HG02588 (cell line): ENCODE measurements around the gene COL8A1.
A peak's percentile ranks its signal among the peaks of the same experiment; 100 is the strongest.

Experiments used
- ATAC-seq: cut with Tn5 transposase; IDR thresholded peaks from one replicate; pipeline ENCODE4 v1.9.1; 2021; ENCODE audit warnings: mild to moderate bottlenecking, moderate library complexity; ENCODE audit not compliant: unreplicated experiment

COL8A1 gene

DNA sequence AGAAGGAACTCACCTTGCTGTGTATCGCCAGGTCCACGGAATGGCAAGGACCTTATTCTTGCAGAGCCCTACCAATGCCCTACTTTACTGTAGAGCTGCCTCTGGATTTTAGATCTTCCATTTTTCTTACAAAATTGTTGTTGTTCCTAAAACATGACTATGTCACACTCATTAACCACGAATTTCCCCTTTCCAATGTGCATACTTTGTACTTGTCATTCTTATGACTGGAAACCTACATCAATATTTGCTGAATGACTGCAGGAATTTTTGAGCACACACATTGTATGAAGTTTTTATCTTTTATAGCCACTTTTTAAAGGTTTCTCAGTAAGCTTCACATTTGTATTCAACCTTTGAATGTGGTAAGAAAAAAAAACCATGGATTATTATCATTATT is 143.4 kb downstream of the COL8A1 start:
- no peak for ATAC-seq

DNA sequence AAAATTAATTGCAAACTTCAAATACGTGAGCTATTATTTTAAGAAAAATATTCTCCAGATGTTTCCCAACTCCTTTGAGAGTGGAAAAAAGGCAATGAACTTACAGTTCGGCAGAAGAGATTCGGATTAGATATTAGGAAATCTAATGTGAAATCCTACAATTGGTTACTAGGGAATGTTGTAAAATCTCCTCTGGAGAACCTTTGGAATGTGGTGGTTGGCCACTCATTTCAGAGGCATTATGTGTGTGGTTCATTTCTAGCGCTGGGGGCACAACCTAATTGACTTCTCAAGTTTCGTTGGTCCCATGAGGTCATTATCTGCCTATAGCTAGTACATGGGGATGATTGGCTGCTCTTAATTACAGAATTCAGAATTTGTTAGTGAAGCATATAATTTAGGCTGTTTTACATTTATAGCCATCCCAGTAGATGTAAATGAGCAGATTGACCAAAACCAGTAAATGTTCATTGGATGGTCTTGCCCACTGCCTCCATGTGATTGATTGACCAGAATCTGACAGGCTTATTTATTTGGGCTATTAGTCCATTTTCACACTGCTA is 144.7 kb downstream of the COL8A1 start:
- no peak for ATAC-seq

DNA sequence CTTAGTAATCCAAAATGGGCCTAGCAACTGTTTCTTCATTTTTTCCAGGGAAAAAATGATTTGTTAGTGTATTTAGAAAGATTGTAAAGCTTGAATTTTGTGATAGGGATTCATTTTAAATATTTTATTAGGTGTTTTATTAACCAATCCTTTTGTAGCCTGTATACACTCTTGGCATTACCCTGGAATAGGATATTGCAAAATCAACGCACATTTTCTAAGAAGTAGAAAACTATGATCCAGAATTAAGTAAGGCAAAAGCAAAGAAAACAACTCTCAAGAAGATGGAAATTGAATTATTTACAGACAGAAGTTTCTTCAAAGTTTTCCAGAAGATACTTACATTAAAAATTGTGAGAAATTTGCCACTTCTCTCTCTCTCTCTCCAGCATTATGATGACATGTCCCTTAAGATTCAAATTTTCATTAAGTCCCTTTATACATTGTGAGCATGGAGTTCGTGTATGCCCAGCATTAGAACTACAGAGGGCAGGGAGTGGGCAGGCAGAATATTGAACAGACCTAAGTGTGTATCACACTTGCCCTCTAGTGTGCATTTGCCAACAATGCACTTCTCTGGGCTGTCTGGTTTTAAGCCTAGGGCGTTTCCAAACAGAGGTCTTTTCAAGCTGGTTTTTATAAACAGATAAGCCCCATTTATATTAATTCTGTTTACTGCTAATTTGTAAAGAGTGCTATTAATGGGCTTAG is 150.8 kb downstream of the COL8A1 start:
- peak; percentile 93 for ATAC-seq

DNA sequence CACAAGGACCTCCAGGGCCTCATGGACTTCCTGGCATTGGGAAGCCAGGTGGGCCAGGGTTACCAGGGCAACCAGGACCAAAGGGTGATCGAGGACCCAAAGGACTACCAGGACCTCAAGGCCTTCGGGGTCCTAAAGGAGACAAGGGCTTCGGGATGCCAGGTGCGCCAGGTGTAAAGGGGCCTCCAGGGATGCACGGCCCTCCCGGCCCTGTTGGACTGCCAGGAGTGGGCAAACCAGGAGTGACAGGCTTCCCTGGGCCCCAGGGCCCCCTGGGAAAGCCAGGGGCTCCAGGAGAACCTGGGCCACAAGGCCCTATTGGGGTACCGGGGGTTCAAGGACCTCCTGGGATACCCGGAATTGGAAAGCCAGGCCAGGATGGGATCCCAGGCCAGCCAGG is 156.1 kb downstream of the COL8A1 start:
- no peak for ATAC-seq

DNA sequence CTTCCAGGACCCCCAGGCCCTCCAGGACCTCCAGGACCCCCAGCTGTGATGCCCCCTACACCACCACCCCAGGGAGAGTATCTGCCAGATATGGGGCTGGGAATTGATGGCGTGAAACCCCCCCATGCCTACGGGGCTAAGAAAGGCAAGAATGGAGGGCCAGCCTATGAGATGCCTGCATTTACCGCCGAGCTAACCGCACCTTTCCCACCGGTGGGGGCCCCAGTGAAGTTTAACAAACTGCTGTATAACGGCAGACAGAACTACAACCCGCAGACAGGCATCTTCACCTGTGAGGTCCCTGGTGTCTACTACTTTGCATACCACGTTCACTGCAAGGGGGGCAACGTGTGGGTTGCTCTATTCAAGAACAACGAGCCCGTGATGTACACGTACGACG is 157.2 kb downstream of the COL8A1 start:
- no peak for ATAC-seq

DNA sequence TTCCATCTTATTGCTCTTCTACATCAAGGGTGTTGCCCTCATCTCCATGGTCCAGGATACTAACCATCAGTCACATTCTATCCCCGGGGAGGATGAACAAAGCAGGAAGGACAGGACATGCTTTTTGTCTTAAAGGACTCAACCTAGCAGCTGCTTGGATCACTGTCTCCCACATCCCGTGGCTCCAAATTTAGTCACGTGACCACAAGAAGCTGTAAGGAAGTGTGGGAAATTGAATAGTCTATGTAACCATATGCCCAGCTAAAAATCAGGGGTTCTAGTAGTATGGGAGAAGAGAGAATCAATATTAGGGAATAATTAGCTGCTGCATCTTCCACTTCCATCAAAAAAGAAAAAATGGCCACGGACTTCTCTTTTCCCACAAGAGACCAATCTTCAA is 161.0 kb downstream of the COL8A1 start:
- ATAC-seq = no peak

DNA sequence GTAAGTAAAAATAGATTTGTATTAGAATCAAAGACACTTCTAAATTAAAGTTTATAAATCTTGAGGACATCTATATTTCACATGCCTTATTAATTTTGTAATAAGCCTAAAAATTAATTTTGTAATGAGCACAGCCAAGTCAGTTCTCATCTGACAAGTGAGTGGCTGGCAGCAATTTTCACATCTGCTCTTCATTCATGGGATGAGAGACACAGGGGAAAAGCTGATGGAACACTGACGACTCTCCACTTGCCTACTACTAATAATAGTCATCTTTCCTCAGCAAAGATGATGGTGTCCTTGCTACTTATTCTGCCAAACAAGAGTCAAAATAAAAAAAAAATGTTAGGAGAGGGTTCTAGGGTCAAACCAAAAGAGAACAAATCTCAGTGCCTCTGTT is 164.9 kb downstream of the COL8A1 start:
- ATAC-seq = no peak

DNA sequence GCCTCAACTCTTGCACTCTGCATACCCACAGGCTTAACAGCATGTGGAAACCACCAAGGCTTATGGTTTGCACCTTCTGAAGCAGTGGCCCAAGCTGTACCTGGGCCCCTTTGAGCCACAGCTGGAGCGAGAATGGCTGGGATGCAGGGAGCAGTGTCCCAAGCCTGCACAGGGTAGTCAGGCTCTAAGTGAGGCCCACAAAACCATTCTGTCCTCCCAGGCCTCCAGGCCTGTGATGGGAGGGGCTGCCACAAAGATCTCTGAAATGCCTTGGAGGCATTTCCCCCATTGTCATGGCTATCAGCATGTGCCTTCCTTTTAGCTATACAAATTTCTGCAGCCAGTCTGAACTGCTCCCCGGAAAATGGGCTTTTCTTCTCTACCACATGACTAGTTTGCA is 166.8 kb downstream of the COL8A1 start:
- ATAC-seq = no peak

DNA sequence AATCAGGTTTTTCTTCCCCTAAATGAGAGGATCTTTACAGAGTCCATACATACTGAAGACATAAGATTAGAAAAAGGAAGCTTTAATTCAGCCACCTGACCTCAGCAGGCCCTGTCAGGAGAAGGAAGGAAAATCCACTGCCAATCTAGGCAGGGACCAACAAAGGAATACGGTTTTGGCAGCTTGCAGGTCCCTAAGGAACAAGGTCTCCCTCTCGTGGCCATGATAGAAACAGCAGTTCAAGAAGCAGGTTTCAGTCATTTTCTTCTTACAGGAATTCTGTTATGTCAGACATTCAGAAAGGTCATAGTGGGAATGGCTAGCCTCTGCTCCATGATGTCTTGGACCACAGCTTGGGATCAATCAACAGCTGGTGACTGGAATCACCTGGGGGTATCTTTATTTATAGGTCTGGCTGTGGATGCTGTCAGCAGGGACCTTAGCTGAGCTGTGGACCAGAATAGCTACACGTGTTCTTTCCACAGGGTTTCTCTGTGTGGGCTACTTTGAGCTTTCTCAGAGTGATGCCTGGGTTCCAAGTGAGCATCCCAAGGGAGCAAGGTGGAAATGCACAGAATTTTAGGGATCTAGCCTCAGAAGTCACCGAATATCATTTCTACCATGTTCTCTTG is 169.9 kb downstream of the COL8A1 start:
- ATAC-seq = peak; percentile 70

DNA sequence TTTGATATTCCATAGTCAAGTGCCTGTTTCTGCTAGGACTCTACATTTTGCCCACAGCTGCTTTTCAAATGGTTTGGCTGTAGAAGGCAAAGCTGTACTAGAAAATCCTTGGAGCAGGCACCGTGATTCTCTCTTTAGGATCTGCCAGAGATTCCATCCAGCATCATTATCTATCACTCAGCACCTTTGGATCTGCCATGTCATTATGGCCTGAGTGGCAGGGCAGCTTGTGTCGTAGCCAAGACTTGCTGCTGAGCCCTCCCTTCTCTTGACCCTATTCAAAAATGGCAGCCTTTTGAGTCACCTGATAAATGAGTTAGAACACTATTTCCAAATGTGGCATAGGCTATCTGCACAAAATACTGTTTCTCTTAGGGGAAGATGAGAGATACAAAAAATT is 171.2 kb downstream of the COL8A1 start:
- ATAC-seq = no peak

DNA sequence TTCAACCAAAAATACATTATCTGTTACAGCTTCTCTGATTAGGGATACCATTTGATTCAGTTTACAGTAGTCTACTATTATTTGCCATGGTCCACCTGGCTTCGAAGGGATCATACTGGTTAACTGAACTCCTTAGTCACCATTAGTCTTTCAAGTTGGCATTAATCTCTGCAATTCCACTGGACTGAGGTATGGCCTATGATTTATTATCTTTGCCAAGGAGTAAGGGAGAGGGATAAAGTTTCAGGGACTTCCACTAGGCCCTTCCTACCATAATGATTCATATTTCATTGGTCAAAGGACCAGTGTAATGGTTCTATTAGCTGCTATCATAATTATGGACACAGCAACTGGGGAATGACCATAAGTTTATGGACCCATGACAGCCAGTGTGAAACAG is 172.0 kb downstream of the COL8A1 start:
- no peak for ATAC-seq

DNA sequence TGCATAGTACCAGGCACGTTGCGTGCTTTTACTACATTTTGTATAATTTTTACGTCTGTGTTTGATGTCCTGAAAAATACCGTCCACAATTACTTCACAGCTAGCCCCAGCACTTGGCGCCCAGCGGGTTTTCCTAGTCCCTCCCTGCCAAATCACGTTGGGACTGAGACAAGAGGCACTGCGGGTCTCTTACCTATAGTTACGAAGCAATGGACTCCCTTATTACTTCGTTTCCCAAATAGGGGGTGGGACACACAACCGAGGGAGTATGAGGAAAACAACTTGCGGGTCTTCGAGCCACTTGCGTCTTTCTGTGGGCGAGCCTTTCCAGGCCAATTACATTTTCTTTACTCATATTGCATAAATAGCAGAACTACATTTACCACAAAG is 178.6 kb downstream of the COL8A1 start:
- no peak for ATAC-seq

DNA sequence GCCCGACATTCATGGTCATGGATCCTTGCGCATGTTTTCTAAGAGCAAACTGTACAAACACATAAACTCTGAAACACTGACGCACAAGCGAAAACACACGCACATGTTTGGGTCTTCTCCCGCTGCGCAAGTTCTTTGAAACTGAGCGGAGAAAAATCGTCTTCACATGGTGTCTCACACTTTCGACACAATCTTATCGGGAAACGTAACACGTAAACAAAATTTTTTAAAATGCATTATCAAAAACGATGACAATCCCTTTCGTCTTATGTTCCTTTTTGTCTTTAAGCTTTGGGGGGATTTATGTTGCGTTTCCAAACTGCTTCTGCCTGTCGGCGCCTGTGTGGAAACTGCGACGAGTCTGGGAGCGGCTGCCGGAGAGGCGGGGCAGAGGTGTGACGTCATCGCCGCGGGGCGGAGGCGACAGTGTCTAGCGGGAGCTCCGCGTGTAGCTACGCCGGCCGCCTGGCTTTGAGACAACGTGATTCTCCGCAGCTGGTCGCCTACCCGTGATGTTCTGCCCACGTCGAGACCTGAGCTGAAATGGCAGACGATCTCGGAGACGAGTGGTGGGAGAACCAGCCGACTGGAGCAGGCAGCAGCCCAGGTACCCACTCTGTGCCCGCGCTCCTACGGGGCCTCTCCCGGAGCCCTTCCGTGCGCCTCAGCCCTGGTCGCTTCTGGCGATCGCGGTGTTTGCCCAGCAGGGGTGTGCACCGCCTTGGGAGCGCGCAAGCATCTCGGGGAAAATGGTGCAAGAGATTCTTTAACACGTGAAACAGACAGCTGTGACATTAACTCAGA is 179.2 kb downstream of the COL8A1 start, which contains the start of gene CMSS1:
Gene CMSS1, plus strand, starts transcription at position 426 of the 804 bp plus-strand sequence.
- ATAC-seq = peak; percentile 98

DNA sequence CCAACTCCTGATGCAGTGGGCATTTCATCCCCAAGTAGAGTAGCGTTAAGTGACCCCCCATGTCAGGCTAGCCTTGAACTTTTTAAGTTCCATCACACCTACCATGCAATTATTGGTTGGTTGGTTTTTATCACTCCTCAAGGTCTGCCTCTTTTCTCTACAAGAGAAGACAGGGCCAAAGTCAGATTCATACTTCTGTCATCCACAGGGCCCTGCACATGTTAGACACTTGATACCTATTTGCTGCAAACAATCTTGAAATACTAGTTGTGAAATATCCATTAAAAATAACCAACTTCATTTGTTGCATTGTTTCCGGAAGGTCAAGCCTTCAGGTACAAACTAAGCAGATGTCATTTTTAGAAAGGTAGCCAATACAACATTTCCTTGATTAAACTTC is 180.4 kb downstream of the COL8A1 start:
- ATAC-seq = no peak

DNA sequence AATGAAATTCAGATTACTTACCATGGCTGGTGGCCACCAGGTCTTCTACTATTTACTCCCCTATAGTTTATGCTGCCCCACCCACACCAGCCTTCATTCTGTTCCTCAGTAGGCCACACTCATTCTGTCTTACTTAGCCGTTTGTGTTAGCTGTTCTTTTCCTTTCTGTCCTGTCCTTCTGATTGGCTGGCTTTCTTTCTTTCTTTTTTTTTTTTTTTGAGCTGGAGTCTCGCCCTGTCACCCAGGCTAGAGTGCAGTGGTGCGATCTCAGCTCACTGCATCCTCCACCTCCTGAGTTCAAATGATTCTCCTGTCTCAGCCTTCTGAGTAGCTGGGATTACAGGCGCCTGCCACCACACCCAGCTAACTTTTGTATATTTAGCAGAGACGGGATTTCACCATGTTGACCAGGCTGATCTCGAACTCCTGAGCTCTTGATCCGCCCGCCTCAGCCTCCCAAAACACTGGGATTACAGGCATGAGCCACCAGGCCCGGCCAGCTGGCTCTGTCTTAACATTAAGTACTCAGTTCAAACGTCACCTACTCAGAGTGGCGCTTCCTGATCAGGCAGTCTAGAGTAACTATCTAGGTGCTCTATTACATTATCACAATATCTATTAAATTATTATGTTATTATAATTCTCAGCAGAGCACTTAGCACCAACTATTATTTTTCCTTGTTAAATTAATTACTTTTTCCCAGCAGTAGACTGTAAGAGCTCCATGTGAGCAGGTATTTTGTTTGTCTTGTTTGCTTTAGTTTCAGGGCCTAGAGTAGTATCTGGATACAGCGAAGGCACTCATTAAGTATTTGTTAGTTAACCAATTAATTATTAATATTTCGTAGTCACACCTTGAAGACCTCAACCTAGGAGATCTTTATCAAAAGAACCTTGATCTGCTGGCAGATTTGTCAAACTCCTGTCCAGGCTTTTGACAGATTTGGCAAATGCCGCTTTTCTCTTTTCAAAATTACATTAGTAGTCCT is 185.6 kb downstream of the COL8A1 start:
- no peak for ATAC-seq

DNA sequence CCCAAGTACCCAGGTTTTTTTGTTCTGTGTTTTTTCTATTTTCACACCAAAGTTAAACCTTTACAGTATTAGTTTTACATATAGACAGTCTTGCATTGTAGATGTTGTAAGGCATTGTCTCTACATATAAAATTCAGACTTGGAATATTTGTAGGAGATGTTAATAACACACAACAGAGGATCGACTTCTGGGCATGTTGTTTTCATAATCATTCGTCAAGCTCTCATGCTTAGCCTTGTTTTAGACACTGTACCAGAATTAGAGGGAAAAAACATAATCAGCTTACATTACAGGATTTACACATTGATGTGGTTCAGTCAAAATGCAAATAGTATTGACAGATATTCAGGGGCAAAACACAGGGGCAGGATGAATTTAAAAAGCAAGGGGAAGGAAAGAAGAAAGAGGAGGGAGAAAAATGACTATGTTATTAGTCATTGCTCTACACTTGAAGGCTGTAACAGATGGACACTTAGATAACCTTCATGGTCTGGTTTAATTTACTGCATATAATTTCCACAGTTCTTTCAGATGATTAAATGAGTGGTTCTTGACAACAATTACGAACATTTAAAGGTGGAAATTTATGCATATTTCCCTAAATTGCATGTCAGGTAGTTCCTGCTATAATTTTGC is 186.7 kb downstream of the COL8A1 start:
- ATAC-seq = no peak

DNA sequence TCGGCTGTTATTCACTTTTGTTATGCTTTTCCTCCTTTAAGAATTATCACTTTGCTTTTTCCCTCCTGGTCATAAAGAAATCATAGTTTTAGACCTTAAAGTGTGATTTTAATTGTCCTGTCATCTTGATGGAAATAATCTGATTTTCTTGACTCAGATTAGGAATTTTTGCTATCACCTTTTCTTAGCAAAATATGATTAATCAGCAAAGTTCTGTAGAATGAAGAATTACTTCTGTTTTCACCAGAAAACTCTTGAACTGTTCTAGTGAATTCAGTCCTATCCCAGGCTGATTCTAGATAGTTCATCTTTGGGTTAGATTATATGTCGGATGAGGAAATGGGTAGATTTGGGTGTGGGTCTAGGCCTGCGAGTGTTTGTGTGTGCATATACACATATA is 191.4 kb downstream of the COL8A1 start:
- ATAC-seq = no peak

DNA sequence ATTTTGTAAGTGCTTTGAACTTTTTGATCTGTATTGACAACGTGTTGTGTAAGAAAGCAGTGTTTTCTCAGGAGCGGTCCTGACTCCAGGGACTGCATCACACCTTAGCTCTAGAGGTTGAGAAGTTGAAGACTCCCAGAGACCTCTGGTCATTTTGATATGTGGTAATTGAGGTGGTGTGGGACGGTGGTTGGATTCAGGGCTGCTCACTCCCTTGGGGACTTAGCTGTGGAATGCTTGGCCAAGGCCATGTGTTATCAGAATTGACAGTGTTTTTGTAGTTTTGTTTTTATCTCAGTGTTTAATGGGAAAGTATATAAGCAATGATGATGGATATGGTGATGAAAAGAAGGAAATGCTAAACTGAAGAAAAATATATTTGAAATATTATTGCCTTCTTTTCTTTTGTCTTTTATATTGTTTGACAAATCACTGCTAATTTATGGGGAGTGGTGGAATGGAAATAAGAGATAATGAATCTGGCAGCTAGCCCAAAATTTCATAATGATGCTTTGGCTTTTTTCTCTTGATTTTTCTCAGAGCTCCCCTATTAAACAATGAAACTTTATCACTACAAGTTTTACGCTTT is 195.3 kb downstream of the COL8A1 start:
- ATAC-seq = no peak

DNA sequence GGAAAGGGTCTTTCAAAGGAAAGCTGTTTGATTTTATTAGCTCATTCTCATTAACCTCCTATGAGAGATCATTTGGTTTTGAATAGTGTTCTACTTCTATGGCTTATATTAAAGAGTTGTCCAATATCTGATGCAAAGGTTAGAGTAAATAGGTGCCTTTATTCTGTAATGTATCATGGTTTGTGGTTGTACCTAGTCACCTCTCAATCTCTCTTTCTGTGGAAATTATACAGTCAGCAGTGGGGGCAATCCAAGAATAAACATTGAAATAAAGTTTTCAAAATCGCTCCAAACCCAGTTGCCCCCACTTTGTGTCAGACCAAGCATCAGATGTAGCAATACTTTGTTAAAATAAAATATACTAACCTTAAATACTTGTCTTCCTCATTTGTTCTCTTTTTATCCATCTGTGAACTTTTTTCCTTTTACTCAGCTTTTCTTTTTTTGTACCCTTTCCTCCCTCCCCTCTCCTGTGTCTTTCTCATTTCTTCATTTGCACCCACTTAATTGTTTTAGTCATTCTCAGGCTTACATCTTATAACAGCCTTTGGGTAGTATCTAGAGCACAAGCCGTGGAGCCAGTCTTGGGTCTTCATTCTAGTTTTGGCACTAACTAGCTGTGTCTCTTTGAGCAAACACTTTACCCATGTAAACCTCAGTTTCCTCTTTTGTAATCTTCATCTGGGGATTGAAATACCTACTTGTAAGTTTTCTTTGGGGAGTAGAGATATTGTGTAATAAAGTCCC is 196.0 kb downstream of the COL8A1 start:
- ATAC-seq = no peak
